Middle frontal gyrus (tissue), 1 donor: ENCODE data around the gene IP6K1.
"Not testable (repeated sequence)": the region's sequence is repeated elsewhere in the genome, so short reads cannot be mapped to it uniquely, and the experiment has no call there.

Source experiments
- DNase-seq: peaks from one replicate; pipeline ENCODE4 v3.0.0-alpha.2; 2015; ENCODE audit warnings: low spot score; ENCODE audit errors: extremely low spot score

Gene IP6K1

GRCh38 chr3:49769286-49769915, 16.9 kb downstream of the IP6K1 start:
- no peak for DNase-seq

DNA sequence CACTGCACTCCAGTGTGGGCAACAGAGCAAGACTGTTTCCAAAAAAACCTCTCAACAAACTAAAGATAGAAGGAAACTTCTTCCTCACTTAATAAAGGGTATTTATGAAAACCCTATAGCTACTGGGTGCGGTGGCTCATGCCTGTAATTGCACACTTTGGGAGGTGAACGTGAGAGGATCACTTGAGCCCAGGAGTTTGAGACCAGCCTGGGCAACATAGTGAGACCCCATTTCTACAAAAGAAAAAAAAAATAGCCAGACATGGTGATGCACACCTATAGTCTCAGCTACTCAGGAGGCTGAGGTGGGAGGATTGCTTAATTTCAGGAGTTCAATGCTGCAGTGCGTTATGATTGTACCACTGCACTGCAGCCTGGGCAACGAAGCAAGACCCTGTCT, 22.4 kb downstream of the IP6K1 start:
- DNase-seq, result no peak

DNA sequence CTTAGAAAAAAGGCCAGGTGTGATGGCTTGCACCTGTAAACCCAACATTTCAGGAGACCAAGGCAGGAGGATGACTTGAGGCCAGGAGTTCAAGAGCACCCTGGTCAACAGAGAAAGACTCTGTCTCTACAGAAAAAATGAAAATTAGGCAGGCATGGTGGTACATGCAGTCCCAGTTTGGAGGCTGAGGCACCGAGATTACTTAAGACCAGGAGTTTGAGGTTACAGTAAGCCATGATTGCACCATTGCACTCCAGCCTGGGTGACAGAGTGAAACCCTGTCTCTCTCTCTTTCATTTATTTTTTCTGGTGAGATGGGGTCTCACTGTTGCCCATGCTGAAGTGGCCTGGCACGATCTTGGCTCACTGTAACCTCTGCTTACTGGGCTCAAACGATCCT, 24.7 kb downstream of the IP6K1 start:
- DNase-seq, result no peak

DNA sequence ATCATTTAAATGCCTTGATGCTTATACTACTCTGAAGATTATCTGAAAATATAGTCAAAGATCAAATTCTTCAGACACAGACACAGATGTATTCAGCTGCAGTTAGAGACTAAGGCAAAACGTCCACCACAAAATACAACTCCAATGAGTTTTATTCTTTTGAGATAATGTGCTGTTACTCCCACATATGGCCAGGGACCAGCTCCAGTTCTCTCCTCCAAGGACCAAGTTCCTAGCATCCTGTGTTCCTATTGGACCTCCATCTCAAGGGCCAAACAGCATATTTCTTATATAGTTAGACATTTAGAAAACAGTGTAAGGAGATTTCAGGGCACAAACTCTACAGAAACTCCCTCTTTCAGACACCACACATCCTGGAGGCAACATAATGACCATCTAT, 27.1 kb downstream of the IP6K1 start:
- DNase-seq, result no peak

DNA sequence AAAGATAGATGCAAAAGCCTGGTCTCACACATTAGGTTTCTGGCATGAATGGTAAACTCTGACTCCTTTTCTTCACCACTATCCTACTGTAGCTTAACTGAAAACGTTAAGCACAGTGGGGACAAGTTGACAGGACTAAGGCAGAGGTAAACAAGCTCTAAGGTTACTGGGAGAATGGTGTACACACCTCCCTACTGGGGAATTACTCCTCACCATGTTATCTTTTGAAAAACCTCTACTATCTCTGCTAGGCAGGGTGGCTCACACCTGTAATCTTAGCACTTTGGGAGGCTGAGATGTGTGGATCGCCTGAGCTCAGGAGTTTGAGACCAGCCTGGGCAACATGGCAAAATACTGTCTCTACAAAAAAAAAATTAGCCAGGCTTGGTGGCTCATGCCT, 29.1 kb downstream of the IP6K1 start:
- no peak for DNase-seq

- DNase-seq, result no peak
Observed at GRCh38 chr3:49756036-49756435, 30.3 kb downstream of the IP6K1 start.

- no peak for DNase-seq
Observed at GRCh38 chr3:49754536-49754935, 31.8 kb downstream of the IP6K1 start.

DNA sequence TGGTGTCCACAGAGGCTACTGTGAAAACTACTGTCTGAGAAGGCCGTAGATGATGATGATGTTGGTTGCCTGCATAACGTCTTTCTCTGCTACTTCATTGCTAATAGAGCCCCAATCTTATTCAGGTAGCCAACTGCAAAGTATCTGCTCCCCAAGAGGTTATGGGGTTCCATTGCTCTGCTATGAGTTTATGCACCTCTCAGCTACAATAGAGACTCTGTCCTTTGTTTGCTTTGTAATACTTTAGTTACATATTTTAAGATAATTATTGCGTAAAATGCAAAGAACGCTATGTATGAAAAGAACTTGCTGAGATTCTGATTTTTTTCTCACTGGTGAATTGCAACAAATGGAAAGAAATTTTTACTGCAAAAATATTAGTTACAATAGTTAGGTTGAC, 34.8 kb downstream of the IP6K1 start:
- no peak for DNase-seq

DNA sequence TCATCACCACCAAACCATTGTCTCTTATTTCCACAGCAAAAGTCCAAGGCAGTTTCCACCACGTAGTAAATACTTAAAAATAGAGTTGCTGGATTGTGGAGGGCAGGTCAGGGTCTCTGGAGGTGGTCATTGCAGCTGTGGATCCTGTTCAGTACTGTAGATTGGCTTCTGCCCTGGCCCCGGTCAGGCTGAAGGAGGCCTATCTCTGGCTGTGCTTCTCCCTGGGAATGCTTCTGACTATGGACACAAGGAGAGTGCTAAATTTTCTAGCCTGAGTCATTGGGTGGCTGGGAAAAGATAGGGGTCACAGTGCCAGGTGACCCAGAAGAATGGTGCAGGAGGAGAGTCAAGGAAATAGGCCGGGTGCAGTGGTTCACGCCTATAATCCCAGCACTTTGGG, 36.3 kb downstream of the IP6K1 start:
- no peak for DNase-seq

GRCh38 chr3:49748874-49749273, 37.5 kb downstream of the IP6K1 start:
- not testable (repeated sequence) for DNase-seq

DNA sequence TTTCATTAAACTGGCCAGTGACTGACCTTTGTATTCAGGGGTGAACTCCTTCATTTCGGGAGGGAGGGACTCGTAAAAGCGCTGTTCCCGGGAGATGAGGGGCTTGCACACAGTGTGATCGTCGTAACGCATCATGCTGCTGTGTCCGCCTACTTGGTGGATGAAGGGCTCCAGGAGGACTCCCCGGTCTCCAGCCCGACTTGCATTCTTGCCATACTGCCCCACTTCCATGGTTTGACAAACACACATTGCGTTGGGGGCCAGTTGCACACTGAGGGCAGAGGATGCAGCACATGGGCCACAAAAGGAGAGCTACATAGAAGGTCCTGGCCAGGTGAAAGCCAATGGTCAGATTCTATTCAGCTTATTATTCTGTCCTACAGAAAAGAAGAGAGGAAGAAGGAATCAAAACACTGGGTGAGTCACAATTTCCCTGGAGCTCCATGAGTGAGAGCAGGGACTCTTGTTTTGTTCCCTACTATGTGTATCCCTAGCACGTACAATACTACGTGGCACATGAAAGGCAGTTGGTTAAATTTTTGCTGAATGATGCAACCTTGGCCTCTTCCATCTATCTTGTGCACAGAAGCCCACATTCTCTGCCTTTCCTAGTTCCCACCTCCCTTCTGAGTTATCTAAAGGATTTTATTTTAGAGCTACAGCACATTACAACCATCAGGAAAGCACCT, 38.4 kb downstream of the IP6K1 start:
- no peak for DNase-seq

GRCh38 chr3:49745986-49746385, 40.4 kb downstream of the IP6K1 start:
- DNase-seq, result no peak

GRCh38 chr3:49740427-49740826, 45.9 kb downstream of the IP6K1 start:
- DNase-seq, result no peak

DNA sequence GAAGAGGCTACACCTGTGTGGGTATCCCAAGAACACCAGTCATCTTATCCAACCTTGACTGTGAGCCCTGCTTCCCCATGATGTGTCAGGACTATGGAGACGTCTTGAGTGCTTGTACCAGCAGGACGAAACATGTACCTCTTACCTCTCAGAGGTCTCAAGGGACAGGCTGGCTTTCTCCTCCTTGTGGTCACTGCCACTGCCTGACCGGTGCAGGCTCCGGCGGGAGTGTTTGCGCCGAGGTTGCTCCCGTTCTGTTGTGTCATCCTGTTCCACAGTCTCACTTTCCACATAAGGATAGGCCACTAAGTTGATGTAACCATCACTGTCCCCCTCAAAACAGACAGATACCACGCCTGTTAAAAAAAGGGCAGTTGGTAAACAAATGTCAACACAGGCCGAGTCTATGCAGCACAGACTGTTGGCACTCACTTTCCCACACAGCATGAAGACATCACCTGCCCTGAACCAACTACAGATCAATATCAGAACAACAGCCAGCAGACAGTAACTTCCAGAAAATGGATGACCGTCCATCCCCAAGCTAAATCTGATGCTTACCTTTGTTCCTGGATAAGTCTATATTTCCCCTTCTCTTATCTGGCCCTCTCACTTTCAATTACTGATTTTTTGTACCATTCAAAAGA, 48.2 kb downstream of the IP6K1 start:
- DNase-seq, result no peak

- no peak for DNase-seq
Observed at GRCh38 chr3:49734752-49735151, 51.6 kb downstream of the IP6K1 start.

GRCh38 chr3:49733551-49733950, 52.8 kb downstream of the IP6K1 start:
- DNase-seq, result no peak

DNA sequence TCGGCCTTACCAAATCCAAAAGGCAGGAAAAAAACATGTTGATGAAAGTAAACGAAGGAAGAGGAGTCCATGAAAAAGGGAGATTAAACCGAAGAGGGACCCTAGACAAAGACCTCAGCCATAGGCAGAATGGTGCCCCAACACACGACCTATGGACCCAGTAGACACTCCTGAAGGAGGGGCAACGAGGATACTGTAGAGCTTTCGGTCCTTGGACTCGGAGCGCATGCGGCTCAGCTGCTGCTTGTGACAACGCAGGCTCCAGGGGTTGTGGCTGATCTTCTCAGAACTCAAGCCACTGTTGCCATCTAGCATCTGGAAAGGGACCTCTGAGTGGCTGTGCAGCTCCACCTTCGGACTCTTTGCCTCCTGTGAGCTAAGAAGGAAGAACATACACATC, 53.7 kb downstream of the IP6K1 start:
- no peak for DNase-seq

DNA sequence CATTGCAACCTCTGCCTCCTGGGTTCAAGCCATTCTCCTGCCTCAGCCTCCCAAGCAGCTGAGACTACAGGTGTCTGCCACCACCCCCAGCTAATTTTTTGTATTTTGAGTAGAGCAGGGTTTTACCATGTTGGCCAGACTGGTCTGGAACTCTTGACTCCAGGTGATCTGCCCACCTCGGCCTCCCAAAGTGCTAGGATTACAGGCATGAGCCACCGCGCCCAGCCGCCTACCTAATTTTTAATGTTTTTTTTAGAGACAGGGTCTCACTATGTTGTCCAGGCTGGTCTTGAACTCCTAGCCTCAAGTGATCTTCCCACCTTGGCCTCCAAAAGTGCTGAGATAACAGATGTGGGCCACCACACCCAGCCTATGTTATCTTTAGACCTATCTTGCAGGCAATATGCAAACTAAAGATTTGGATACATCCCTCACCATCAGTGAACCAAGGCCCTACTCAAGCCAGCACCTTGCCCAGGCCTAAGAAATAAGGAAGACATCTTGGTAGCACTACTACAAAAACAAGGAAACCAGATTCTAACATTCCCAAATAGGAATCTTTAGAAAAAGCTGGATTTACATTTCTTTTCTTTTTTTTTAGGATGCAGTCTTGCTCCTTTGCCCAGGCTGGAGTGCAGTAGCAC, 56.3 kb downstream of the IP6K1 start:
- DNase-seq, result no peak

- no peak for DNase-seq
Observed at GRCh38 chr3:49727924-49728361, 58.4 kb downstream of the IP6K1 start.

GRCh38 chr3:49727154-49727923, 59.0 kb downstream of the IP6K1 start:
- no peak for DNase-seq

GRCh38 chr3:49725906-49726681, 60.2 kb downstream of the IP6K1 start:
- DNase-seq, result no peak
